NB4 (cell line): ENCODE results near the gene SAMD14.

ENCODE experiments used
- DNase-seq: peaks from one replicate; pipeline ENCODE4 v3.0.0; 2010; ENCODE audit warnings: low read depth
- H3K4me3 ChIP-seq: one replicate; pipeline ENCODE4 v1.5.1; 2011; ENCODE audit warnings: mild to moderate bottlenecking, low read depth, low read length, moderate library complexity
- MYC ChIP-seq: IDR thresholded peaks from 2 replicates; pipeline ENCODE4 v1.6.1; 2011; ENCODE audit warnings: low read depth, low read length
- POLR2A ChIP-seq: IDR thresholded peaks from 2 replicates; pipeline ENCODE4 v1.6.1; 2011; ENCODE audit warnings: mild to moderate bottlenecking; ENCODE audit not compliant: insufficient read length; ENCODE audit errors: extremely low read depth
- TF ChIP-seq, protein P1 (sequence below): IDR thresholded peaks from one replicate; pipeline ENCODE4 v1.5.1; 2012; ENCODE audit warnings: low read depth, low read length
- TF ChIP-seq, protein P2 (sequence below): IDR thresholded peaks from 2 replicates; pipeline ENCODE4 v1.6.1; 2011; ENCODE audit warnings: low read depth, low read length

Gene SAMD14

DNA sequence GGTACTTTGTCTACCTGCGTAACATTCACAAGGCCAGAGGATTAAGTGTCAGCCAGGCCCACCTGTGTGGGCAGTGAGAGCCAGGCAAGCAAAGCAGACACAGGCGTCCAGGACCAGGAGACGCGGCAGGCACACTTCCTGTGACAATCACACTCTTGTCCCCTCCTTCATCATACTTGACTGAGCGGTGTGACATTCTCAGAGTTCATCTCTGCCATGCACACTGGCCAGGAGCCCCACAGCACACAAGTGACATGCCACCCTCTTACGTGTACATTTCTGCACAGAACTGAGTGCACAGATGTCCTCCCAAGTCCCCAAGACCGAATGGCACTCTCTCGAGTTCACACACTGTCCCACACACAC lies 11.8 kb upstream of the SAMD14 start:
- no peak for DNase-seq
- TF ChIP-seq, protein P1, sequence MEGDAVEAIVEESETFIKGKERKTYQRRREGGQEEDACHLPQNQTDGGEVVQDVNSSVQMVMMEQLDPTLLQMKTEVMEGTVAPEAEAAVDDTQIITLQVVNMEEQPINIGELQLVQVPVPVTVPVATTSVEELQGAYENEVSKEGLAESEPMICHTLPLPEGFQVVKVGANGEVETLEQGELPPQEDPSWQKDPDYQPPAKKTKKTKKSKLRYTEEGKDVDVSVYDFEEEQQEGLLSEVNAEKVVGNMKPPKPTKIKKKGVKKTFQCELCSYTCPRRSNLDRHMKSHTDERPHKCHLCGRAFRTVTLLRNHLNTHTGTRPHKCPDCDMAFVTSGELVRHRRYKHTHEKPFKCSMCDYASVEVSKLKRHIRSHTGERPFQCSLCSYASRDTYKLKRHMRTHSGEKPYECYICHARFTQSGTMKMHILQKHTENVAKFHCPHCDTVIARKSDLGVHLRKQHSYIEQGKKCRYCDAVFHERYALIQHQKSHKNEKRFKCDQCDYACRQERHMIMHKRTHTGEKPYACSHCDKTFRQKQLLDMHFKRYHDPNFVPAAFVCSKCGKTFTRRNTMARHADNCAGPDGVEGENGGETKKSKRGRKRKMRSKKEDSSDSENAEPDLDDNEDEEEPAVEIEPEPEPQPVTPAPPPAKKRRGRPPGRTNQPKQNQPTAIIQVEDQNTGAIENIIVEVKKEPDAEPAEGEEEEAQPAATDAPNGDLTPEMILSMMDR: no peak
- TF ChIP-seq, protein P2, sequence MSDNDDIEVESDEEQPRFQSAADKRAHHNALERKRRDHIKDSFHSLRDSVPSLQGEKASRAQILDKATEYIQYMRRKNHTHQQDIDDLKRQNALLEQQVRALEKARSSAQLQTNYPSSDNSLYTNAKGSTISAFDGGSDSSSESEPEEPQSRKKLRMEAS: no peak
- TF ChIP-seq POLR2A: no peak
- TF ChIP-seq MYC: no peak
- no peak overlapping the region for H3K4me3 ChIP-seq

DNA sequence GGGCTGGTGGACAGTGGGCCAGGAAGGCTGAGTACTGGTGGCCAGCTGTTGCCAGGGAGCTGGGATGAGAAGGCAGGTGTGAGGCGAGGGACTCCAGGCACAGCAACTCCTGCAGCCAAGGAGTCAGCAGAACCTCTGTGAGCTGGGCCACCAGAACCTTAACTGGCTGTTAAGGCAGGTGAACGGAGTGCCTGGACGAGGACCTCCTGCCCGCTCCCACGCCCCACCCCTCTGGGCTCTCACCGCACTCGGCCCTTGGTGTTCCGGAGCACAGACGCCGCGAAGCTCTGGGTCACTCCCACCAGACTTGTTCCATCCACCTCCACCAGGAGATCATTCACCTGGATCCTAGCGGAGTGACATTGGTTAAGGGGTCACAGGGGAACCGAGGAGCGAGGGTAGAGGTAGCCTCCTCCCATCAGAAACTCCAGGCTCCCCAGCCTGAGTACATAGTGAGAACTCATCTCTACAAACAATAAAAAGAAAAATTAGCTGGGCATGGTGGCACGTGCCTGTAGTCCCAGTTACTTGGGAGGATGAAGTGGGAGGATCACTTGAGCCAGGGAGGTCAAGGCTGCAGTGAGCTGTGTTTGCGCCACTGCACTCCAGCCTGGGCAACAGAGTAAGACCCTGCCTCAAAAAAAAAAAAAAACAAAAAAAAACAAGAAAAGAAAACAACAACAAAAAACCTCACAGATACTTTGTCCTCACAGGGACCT lies 11.2 kb upstream of the SAMD14 start:
- no peak overlapping the region for H3K4me3 ChIP-seq
- no peak for DNase-seq
- TF ChIP-seq POLR2A: no peak
- TF ChIP-seq, protein P1: no peak
- TF ChIP-seq, protein P2: no peak
- TF ChIP-seq MYC: no peak

DNA sequence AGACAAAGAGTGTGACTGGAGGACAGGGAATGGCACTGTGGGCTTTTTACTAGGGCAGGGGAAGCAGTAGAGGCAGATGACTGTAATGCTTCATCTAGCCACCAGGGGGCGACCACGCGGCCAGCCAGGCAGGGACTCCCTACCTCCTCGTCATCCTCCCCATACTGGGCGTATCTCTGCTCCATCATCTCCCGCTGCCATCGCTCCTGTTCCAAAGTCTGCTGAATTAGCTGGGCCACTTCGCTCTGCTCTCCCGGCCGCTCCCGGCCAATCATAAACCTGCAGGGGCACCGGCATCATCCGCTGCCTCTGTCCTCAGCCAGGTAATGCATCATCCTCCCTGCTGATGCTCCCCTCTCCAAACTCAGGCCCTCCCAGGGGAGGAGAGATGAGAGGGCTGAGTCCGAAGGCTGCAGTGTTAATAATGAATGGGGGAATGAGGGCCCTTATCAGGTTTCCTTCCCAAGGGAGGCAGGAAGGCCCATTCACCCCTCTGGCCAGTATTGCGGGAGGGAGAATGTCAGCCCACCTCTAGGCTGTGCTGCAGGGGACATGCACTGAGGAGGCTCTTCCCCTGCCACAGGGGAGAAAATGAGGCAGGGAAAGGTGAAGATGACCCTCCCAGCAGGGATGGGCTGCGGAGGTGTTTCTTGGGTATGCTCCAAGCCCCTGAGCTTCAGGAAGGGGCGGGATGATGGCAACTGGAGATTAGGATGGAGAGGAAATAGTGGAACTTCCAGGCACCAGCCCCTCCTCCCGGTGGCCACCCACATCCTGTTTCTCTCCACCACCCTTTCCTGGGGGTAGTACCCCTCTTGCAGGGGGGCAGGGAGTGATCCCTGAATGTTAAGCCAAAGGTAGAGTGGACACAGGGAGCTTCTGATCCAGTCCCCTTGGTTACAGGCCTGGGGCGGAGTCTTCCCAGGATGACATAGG lies 10.3 kb upstream of the SAMD14 start:
- TF ChIP-seq, protein P1: peak; percentile 45
- TF ChIP-seq MYC (no peak), POLR2A (no peak)
- TF ChIP-seq, protein P2: peak; percentile 69; the same call in 1 of the 2 replicates
- no peak overlapping the region for H3K4me3 ChIP-seq
- peak; percentile 70 for DNase-seq

DNA sequence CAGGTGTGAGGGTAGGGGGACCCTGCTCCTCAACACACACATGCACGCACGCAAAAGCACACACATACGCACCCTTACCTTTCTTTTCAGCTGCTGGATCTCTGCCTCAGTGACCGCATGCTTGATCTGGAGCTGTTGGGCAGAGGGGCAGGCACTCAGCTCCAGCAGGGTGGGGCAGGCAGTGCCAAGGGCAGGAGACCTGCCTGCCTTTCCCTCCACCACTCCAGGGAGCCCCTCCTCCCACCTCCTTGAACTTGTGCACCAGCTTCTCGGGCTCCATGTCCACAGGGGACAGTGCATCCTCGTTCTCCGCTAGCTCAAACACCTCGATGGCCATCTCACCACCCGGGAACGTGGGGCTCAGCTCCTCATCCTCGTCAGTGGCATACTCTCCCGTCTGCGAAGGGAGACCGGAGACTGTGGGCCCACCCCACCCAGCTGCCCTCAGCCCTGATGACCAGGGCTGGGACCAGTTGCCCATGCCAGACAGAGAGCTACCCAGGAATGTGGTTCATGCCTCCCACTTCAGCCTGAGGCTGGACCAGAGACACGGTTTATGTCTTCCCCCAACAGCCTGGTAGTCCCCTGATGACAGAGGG lies 9.3 kb upstream of the SAMD14 start:
- no peak overlapping the region for H3K4me3 ChIP-seq
- TF ChIP-seq POLR2A: no peak
- DNase-seq: no peak

DNA sequence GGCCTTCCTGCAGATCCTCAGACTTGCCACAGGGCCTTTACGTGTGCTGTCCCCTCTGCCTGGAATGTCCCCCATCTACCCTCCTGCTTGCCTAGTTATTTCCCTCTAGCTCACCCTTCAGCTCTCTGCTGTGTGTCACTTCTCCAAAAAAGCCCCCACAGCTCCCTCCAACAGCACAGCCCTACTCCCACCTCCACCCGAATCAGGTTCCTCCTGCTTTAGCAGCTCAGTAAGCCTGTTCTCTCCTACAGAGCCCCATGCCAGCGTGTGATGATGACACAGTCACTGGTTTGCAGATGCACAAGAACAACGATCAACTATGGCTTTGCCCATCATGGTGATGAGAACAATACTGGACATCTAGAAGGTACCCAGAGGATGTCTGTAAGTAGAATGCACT lies 7.1 kb upstream of the SAMD14 start:
- no peak for DNase-seq
- no peak overlapping the region for H3K4me3 ChIP-seq
- no peak for TF ChIP-seq POLR2A
- TF ChIP-seq, protein P2: no peak
- TF ChIP-seq, protein P1: no peak
- no peak for TF ChIP-seq MYC

DNA sequence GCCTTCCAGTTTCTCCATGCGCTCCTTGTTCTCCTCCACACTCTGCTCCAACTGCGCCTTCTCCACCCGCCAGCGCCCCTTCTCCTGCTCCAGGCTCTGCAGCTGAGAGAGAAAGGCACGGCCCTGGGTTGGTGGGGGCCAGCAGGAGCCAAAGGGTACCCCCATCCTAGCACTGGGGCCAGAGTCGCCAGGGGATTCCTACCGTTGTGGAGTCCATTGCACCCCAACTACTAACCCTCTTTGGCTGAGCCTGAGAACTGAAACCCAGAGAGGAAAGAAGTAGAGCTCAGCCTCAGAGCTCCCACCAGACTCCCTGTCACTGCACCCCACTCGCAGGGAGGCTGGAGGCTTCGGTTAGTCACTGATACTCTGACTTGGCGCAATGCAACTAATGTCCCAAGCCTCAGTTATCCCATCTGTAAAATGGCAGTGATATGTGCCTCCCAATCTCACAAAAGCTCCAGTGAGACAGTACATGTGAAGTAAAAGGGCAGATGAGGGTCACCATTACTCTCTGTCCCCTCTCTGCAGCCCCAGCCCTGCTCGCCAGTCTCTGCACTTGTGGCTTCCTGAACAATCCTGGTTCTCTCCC lies 6.2 kb upstream of the SAMD14 start:
- DNase-seq: no peak
- TF ChIP-seq POLR2A (no peak), MYC (no peak)
- TF ChIP-seq, protein P1: no peak
- TF ChIP-seq, protein P2: no peak
- no peak overlapping the region for H3K4me3 ChIP-seq
